Thoracic aorta (tissue), 2 donors: ENCODE data around the gene HMG20A. TPM values are rescaled to one million over a fixed set of nuclear protein-coding genes. Genes with fewer than 3 reads are reported as not detected.

Experiments
- ATAC-seq: fragments of 150-250 bp; one replicate; pipeline ENCODE4 v1.8.0; 2017; ENCODE audit warnings: low read depth; ENCODE audit not compliant: insufficient number of reproducible peaks, low FRiP score
- DNase-seq: peaks from one replicate; pipeline ENCODE4 v3.0.0-alpha.2; 2020; ENCODE audit warnings: low spot score
- H3K27ac ChIP-seq, 2 donors: fragments of 200-600 bp; sonication (generic); 1 replicate in 1 of 2; 2 replicates in 1 of 2; pipeline ENCODE4 v1.5.1; 2016; ENCODE audit warnings: mild to moderate bottlenecking in 2 of 2, moderate library complexity in 2 of 2
- H3K27me3 ChIP-seq: fragments of 200-600 bp; sonication (generic); replicated peaks from 2 replicates; pipeline ENCODE4 v1.6.0; 2016; ENCODE audit warnings: mild to moderate bottlenecking; ENCODE audit not compliant: insufficient read depth
- H3K36me3 ChIP-seq: fragments of 200-600 bp; sonication (generic); one replicate; pipeline ENCODE4 v1.5.1; 2016
- H3K4me1 ChIP-seq, 2 donors: fragments of 200-600 bp; sonication (generic); 1 replicate in 1 of 2; 2 replicates in 1 of 2; pipeline versions ENCODE4 v1.5.1 to v1.6.0; 2016; ENCODE audit warnings: low read depth in 2 of 2, mild to moderate bottlenecking in 1 of 2; ENCODE audit not compliant: control insufficient read depth in 1 of 2
- H3K4me3 ChIP-seq: fragments of 200-600 bp; sonication (generic); 2 replicates; pipeline ENCODE4 v1.5.1; 2016; ENCODE audit warnings: mild to moderate bottlenecking
- H3K9me3 ChIP-seq: fragments of 200-600 bp; sonication (generic); 2 replicates; pipeline ENCODE4 v1.5.1; 2016
- CTCF ChIP-seq: fragments of 200-600 bp; sonication (generic); IDR thresholded peaks from one replicate; pipeline ENCODE4 v1.5.1; 2019; ENCODE audit warnings: antibody characterized with exemption
- total RNA-seq, 2 donors: library from RNA; depleted of rRNA; stranded (reverse); fragments of >200 nt; gene quantifications; one replicate each; pipeline versions ENCODE4 v1.1.0 to v1.2.3, GENCODE V29; 2016

HMG20A gene
- total RNA-seq, 2 donors from 2014 or later = 25.7 to 47.3 TPM

- Histone ChIP-seq H3K4me1 (no peaks in the 10 kb centered on the region), H3K27me3 (no peaks in the 10 kb centered on the region), H3K9me3 (no peaks in the 10 kb centered on the region), H3K27ac (no peak overlapping the region), H3K4me3 (no peak overlapping the region), H3K36me3 (no peaks in the 10 kb centered on the region)
- ATAC-seq = no peak
- DNase-seq = no peak
- TF ChIP-seq CTCF = no peak
These were observed 94.1 kb downstream of the HMG20A start for GRCh38 chr15:77514641-77515402.

- no peaks in the 10 kb centered on the region for H3K4me1 ChIP-seq
- TF ChIP-seq CTCF = no peak
- no peaks in the 10 kb centered on the region for H3K36me3 ChIP-seq
- H3K4me3 ChIP-seq = no peak overlapping the region
- no peaks in the 10 kb centered on the region for H3K9me3 ChIP-seq
- no peak overlapping the region for H3K27ac ChIP-seq
- ATAC-seq = no peak
- no peak for DNase-seq
- no peaks in the 10 kb centered on the region for H3K27me3 ChIP-seq
These were observed 94.9 kb downstream of the HMG20A start for GRCh38 chr15:77515613-77516012.

GRCh38 chr15:77516076-77516475 is 95.4 kb downstream of the HMG20A start:
- Histone ChIP-seq H3K4me1 (no peaks in the 10 kb centered on the region), H3K9me3 (no peaks in the 10 kb centered on the region), H3K27me3 (no peaks in the 10 kb centered on the region), H3K27ac (no peak overlapping the region), H3K36me3 (no peaks in the 10 kb centered on the region), H3K4me3 (no peak overlapping the region)
- no peak for TF ChIP-seq CTCF
- no peak for ATAC-seq
- DNase-seq = no peak

- H3K27ac ChIP-seq = no peak overlapping the region
- no peak for DNase-seq
- no peak overlapping the region for H3K4me3 ChIP-seq
- no peak for TF ChIP-seq CTCF
- ATAC-seq = no peak
- H3K36me3 ChIP-seq = no peaks in the 10 kb centered on the region
- H3K4me1 ChIP-seq = no peaks in the 10 kb centered on the region
- no peaks in the 10 kb centered on the region for H3K9me3 ChIP-seq
- H3K27me3 ChIP-seq = no peaks in the 10 kb centered on the region
These were observed 96.1 kb downstream of the HMG20A start for GRCh38 chr15:77516786-77517185.

- Histone ChIP-seq H3K27ac (no peak overlapping the region), H3K9me3 (no peaks in the 10 kb centered on the region), H3K27me3 (no peaks in the 10 kb centered on the region), H3K36me3 (no peaks in the 10 kb centered on the region), H3K4me3 (no peak overlapping the region), H3K4me1 (no peaks in the 10 kb centered on the region)
- ATAC-seq (no peak), DNase-seq (no peak)
- TF ChIP-seq CTCF = no peak
These were observed 96.9 kb downstream of the HMG20A start for GRCh38 chr15:77517579-77517978.
